Stomach (tissue), 4 donors: ENCODE data around the gene RFX4.

Experiments
- CTCF ChIP-seq, 7 experiments: fragments of 450-650 bp in 4 of 7; fragments of 200-600 bp in 3 of 7; sonication (generic) in 3 of 7; IDR thresholded peaks; one replicate each; pipeline ENCODE4 v1.5.1; 2016 to 2019; ENCODE audit warnings: antibody characterized with exemption in 7 of 7, control low read depth in 2 of 7, mild to moderate bottlenecking in 1 of 7
- POLR2A ChIP-seq, 4 donors: fragments of 450-650 bp; IDR thresholded peaks; one replicate each; pipeline ENCODE4 v1.6.1; 2016; ENCODE audit warnings: antibody characterized with exemption in 4 of 4, control low read depth in 2 of 4, mild to moderate bottlenecking in 1 of 4, moderate library complexity in 1 of 4

GRCh38 chr12:106732890-106733289, 150.1 kb downstream of the RFX4 start:
- TF ChIP-seq POLR2A (IDR thresholded peaks at IDR 0.05) (no peak), CTCF (IDR thresholded peaks at IDR 0.05) (no peak)
